HepG2 (cell line): Measurements from ENCODE around the gene SIK3. TPM values are rescaled to one million over a fixed set of nuclear protein-coding genes. Genes with fewer than 3 reads are reported as not detected.

Experiments used
- ARID2 ChIP-seq: sonication (generic); formaldehyde crosslinking; IDR thresholded peaks from 2 replicates; pipeline ENCODE4 v1.8.1; 2022; ENCODE audit warnings: mild to moderate bottlenecking, missing genetic modification reagents, borderline replicate concordance
- EZH2 ChIP-seq: conservative IDR thresholded peaks from 2 replicates; pipeline ENCODE4 v1.6.1; 2012; ENCODE audit warnings: mild to moderate bottlenecking, low read depth, low read length, moderate library complexity
- KAT7 ChIP-seq: IDR thresholded peaks from 2 replicates; pipeline ENCODE4 v1.6.1; 2018; ENCODE audit warnings: borderline replicate concordance, missing compliant biosample characterization
- KDM5A ChIP-seq: fragments of 200-600 bp; sonication (generic); IDR thresholded peaks from 2 replicates; pipeline ENCODE4 v1.7.0; 2018; ENCODE audit warnings: antibody characterized with exemption, mild to moderate bottlenecking, low read length, borderline replicate concordance
- KMT2A ChIP-seq: sonication (generic); formaldehyde crosslinking; IDR thresholded peaks from 2 replicates; pipeline ENCODE4 v1.4.0; 2020; ENCODE audit warnings: missing genetic modification reagents
- NR1H2 ChIP-seq: sonication (generic); formaldehyde crosslinking; IDR thresholded peaks from 2 replicates; pipeline ENCODE4 v1.8.1; 2022; ENCODE audit warnings: low read depth, missing genetic modification reagents, borderline replicate concordance
- PAX8 ChIP-seq: sonication (generic); formaldehyde crosslinking; IDR thresholded peaks from 2 replicates; pipeline ENCODE4 v1.8.0; 2022; ENCODE audit warnings: mild to moderate bottlenecking, missing genetic modification reagents, borderline replicate concordance
- RARA ChIP-seq: IDR thresholded peaks from 2 replicates; pipeline ENCODE4 v1.6.1; 2016; ENCODE audit warnings: missing genetic modification reagents, missing compliant biosample characterization
- RBM22 ChIP-seq: fragments of 200-400 bp; formaldehyde crosslinking; optimal IDR thresholded peaks from 2 replicates; pipeline ENCODE3; 2017; ENCODE audit warnings: mild to moderate bottlenecking, low read length, moderate library complexity
- RFXAP ChIP-seq: sonication (generic); formaldehyde crosslinking; IDR thresholded peaks from 2 replicates; pipeline ENCODE4 v1.4.0; 2020; ENCODE audit warnings: missing genetic modification reagents, borderline replicate concordance
- SP4 ChIP-seq: sonication (generic); formaldehyde crosslinking; IDR thresholded peaks from 2 replicates; pipeline ENCODE4 v1.8.1; 2023; ENCODE audit warnings: mild to moderate bottlenecking, missing genetic modification reagents
- TCF7L2 ChIP-seq: IDR thresholded peaks from 2 replicates; pipeline ENCODE4 v1.6.1; 2011; ENCODE audit warnings: mild to moderate bottlenecking, low read depth, low read length, moderate library complexity
- ZBTB37 ChIP-seq: sonication (generic); formaldehyde crosslinking; IDR thresholded peaks from 2 replicates; pipeline ENCODE4 v1.4.0; 2020; ENCODE audit warnings: mild to moderate bottlenecking, missing genetic modification reagents
- ZFY ChIP-seq: sonication (generic); formaldehyde crosslinking; IDR thresholded peaks from 2 replicates; pipeline ENCODE4 v1.4.0; 2020; ENCODE audit warnings: missing genetic modification reagents
- ZMAT3 ChIP-seq: sonication (generic); formaldehyde crosslinking; conservative IDR thresholded peaks from 2 replicates; pipeline ENCODE4 v1.7.0; 2021; ENCODE audit warnings: missing genetic modification reagents
- ZNF205 ChIP-seq: IDR thresholded peaks from 2 replicates; pipeline ENCODE4 v1.6.1; 2018; ENCODE audit warnings: missing biosample characterization, missing genetic modification reagents
- ZNF230 ChIP-seq: sonication (generic); formaldehyde crosslinking; IDR thresholded peaks from 2 replicates; pipeline ENCODE4 v1.4.0; 2020; ENCODE audit warnings: mild to moderate bottlenecking, missing genetic modification reagents
- ZNF260 ChIP-seq: sonication (generic); formaldehyde crosslinking; IDR thresholded peaks from 2 replicates; pipeline ENCODE4 v1.4.0; 2020; ENCODE audit warnings: missing genetic modification reagents, low read depth, mild to moderate bottlenecking, borderline replicate concordance
- ZNF263 ChIP-seq: sonication (generic); formaldehyde crosslinking; IDR thresholded peaks from 2 replicates; pipeline ENCODE4 v1.4.0; 2020; ENCODE audit warnings: missing genetic modification reagents
- ZNF574 ChIP-seq: sonication (generic); formaldehyde crosslinking; IDR thresholded peaks from 2 replicates; pipeline ENCODE4 v1.4.0; 2020; ENCODE audit warnings: missing genetic modification reagents
- ZNF713 ChIP-seq: sonication (generic); formaldehyde crosslinking; IDR thresholded peaks from 2 replicates; pipeline ENCODE4 v1.4.0; 2020; ENCODE audit warnings: mild to moderate bottlenecking, missing genetic modification reagents
- ZNF780A ChIP-seq: sonication (generic); formaldehyde crosslinking; IDR thresholded peaks from 2 replicates; pipeline ENCODE4 v1.8.0; 2022; ENCODE audit warnings: mild to moderate bottlenecking, missing genetic modification reagents, moderate library complexity
- ZNF839 ChIP-seq: sonication (generic); formaldehyde crosslinking; IDR thresholded peaks from 2 replicates; pipeline ENCODE4 v1.4.0; 2020; ENCODE audit warnings: missing genetic modification reagents, mild to moderate bottlenecking, borderline replicate concordance
- ZNF878 ChIP-seq: sonication (generic); formaldehyde crosslinking; IDR thresholded peaks from 2 replicates; pipeline ENCODE4 v1.8.1; 2023; ENCODE audit warnings: mild to moderate bottlenecking, missing genetic modification reagents, moderate library complexity
- ZXDC ChIP-seq: sonication (generic); formaldehyde crosslinking; IDR thresholded peaks from 2 replicates; pipeline ENCODE4 v1.5.0; 2020; ENCODE audit warnings: mild to moderate bottlenecking, missing genetic modification reagents
- polyA plus RNA-seq, 8 experiments: library from polyadenylated mRNA; depleted of rRNA in 3 of 8; stranded (reverse) in 7 of 8; unstranded in 1 of 8; fragments of >200 nt; fragmentation: Illumina TruSeq in 4 of 8; extraction: Trizol in 4 of 8; gene quantifications; 2 replicates each; pipeline versions ENCODE4 v1.2.1 to v1.2.3, GENCODE V29; 2011 to 2016; ENCODE audit warnings: low read depth in 4 of 8, missing spikeins in 1 of 8, mixed read lengths in 1 of 8; ENCODE audit not compliant: insufficient read depth in 1 of 8
- total RNA-seq, 5 experiments: library from RNA; depleted of rRNA; stranded (reverse); fragments of >200 nt; fragmentation: Illumina TruSeq; extraction: Trizol; gene quantifications; 2 replicates each; pipeline ENCODE4 v1.2.3, GENCODE V29; 2016; ENCODE audit warnings: low read depth in 1 of 5

Gene SIK3
- total and polyA plus RNA-seq, 2 of the 13 experiments (the other 11 are each of a cell fraction or from before 2014, with no cell fraction given), result 5.7 to 9.8 TPM

GRCh38 chr11:116826751-116827431 lies 271.3 kb downstream of the SIK3 start (continued):
- TF ChIP-seq ZNF839 (CRISPR knock-in tag), result no peak
- no peak for TF ChIP-seq TCF7L2
- TF ChIP-seq KMT2A (CRISPR knock-in tag), result no peak; the same call in 1 of the 2 replicates
- TF ChIP-seq RBM22, result no peak
- TF ChIP-seq KAT7 (CRISPR knock-in tag), result no peak
- TF ChIP-seq ZNF780A, result no peak
- 0 out of 2 replicates have a peak, but pooled peaks have one; percentile 57 for TF ChIP-seq PAX8 (CRISPR knock-in tag)
- TF ChIP-seq RFXAP, result peak; percentile 68; the same call in 1 of the 2 replicates
- TF ChIP-seq ARID2, result no peak
- no peak for TF ChIP-seq ZNF230
- peak; percentile 56; the same call in 1 of the 2 replicates for TF ChIP-seq SP4 (CRISPR knock-in tag)
- no peak for TF ChIP-seq ZNF713 (CRISPR knock-in tag)
- peak; percentile 86 for TF ChIP-seq ZNF878
- peak; percentile 86 for TF ChIP-seq ZNF574 (CRISPR knock-in tag)
- TF ChIP-seq ZFY (CRISPR knock-in tag), result peak; percentile 69
- TF ChIP-seq RARA (CRISPR knock-in tag), result peak; percentile 98
- TF ChIP-seq NR1H2 (CRISPR knock-in tag), result no peak
- TF ChIP-seq ZBTB37 (CRISPR knock-in tag), result peak; percentile 83; the same call in 1 of the 2 replicates
- TF ChIP-seq EZH2, result no peak
- peak; percentile 54 for TF ChIP-seq ZNF263
- TF ChIP-seq ZXDC, result no peak
- no peak for TF ChIP-seq ZNF260 (CRISPR knock-in tag)
- no peak for TF ChIP-seq KDM5A
- peak; percentile 84 for TF ChIP-seq ZMAT3
- TF ChIP-seq ZNF205 (CRISPR knock-in tag), result peak; percentile 87; the same call in 1 of the 2 replicates
